ENCODE results near the gene SH3RF1. TPM values are rescaled to one million over a fixed set of nuclear protein-coding genes. Genes with fewer than 3 reads are reported as not detected.
"Not testable (repeated sequence)": the region's sequence is repeated elsewhere in the genome, so short reads cannot be mapped to it uniquely, and the experiment has no call there.

The SH3RF1 gene
- total RNA-seq, 1 donor from 2014 or later: 18.6 TPM

DNA sequence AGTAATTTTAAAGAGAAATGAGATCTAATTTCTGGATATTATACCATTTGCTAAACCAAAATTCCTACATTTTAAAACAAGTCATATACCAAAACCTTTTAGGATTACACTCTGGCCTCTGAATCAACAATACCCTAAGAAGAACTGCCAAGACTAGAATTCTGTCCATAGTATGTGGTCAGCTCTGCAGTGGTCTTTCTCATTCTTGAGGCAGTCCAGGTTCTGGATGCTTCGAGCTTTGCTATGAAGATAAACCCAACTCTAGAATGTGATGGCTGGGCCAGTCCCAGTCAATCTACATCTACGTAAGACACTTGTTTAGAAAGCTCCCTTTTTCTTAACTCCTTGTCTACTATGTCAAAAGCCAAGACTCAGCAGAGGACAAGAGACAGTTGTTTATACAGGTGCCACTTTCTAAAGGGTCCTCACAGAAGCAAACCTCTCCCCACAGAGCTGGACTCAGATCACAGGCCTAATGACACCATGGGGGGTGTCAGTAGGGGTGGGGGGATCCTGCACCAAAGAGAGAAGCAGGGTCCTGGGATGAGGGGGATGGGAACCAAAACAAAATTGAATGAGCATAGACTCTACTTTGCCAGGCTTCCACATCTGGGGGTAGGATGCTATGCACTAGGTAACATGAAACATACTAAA, 63.2 kb downstream of the SH3RF1 start:
- DNase-seq (ENCODE audit: low read depth, low spot score): no peak
- H3K4me1 Mint-ChIP-seq: peaks cover 41% of the 10 kb centered on the region
- H3K27ac Mint-ChIP-seq (ENCODE audit: unreplicated experiment): peak overlapping the region; percentile 57
- no peaks in the 10 kb centered on the region for H3K27me3 Mint-ChIP-seq (ENCODE audit: low read depth)
- H3K36me3 Mint-ChIP-seq (ENCODE audit: low read depth): peaks cover 8% of the 10 kb centered on the region
- no peak for TF ChIP-seq CTCF (conservative IDR thresholded peaks at IDR 0.05)
- H3K4me3 Mint-ChIP-seq: peak overlapping the region; percentile 61
- peaks cover 14% of the 10 kb centered on the region for H3K9me3 Mint-ChIP-seq

GRCh38 chr4:169205744-169206080, 65.0 kb downstream of the SH3RF1 start:
- no peak for DNase-seq (ENCODE audit: low read depth, low spot score)
- TF ChIP-seq CTCF (conservative IDR thresholded peaks at IDR 0.05): no peak
- peaks cover 8% of the 10 kb centered on the region for H3K9me3 Mint-ChIP-seq
- H3K27me3 Mint-ChIP-seq (ENCODE audit: low read depth): no peaks in the 10 kb centered on the region
- H3K4me1 Mint-ChIP-seq: peaks cover 53% of the 10 kb centered on the region
- H3K27ac Mint-ChIP-seq (ENCODE audit: unreplicated experiment): no peak overlapping the region
- H3K36me3 Mint-ChIP-seq (ENCODE audit: low read depth): peaks cover 5% of the 10 kb centered on the region
- H3K4me3 Mint-ChIP-seq: no peak overlapping the region

DNA sequence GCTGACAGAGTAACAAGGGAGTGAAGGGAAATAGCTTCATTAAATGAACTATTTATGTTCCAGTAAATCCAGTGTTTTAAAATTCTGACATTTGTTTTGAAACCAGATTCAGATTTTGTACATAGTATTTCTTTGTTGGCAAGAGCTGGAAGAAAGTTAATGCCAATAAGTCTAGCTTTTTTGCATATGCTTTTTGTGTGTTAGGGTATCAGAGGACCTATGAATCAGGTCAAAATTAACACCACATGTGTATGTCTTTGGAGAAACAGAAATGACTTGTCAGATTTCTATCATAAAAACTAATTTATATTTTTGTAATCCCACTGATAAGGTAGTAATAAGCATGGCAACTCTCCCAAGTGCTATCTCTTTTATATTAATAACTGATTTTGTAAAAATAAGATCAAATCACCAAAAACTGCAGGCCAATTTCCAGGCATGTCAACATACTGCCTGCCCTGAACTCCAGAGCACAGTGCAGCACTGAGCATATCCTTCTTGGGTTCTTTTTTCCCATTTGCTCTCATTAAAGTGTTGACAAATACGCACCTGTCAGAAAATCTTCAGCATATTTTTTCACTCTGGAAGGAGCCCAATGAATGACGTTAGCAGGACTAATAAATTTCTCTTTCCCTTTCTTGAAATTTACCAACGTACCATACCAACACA, 65.5 kb downstream of the SH3RF1 start:
- no peak for TF ChIP-seq CTCF (conservative IDR thresholded peaks at IDR 0.05)
- no peak overlapping the region for H3K4me3 Mint-ChIP-seq
- no peak overlapping the region for H3K27ac Mint-ChIP-seq (ENCODE audit: unreplicated experiment)
- peaks cover 3% of the 10 kb centered on the region for H3K36me3 Mint-ChIP-seq (ENCODE audit: low read depth)
- DNase-seq (ENCODE audit: low read depth, low spot score): no peak
- H3K9me3 Mint-ChIP-seq: peaks cover 8% of the 10 kb centered on the region
- peaks cover 53% of the 10 kb centered on the region for H3K4me1 Mint-ChIP-seq
- H3K27me3 Mint-ChIP-seq (ENCODE audit: low read depth): no peaks in the 10 kb centered on the region

- Mint-ChIP-seq H3K9me3 (peaks cover 2% of the 10 kb centered on the region), H3K36me3 (ENCODE audit: low read depth) (peaks cover 3% of the 10 kb centered on the region), H3K27ac (ENCODE audit: unreplicated experiment) (no peak overlapping the region), H3K27me3 (ENCODE audit: low read depth) (no peaks in the 10 kb centered on the region), H3K4me3 (no peak overlapping the region), H3K4me1 (peaks cover 51% of the 10 kb centered on the region)
- no peak for TF ChIP-seq CTCF (conservative IDR thresholded peaks at IDR 0.05)
- DNase-seq (ENCODE audit: low read depth, low spot score): no peak
Measured at GRCh38 chr4:169203891-169204290, 66.9 kb downstream of the SH3RF1 start.

- H3K9me3 Mint-ChIP-seq; H3K36me3 Mint-ChIP-seq (ENCODE audit: low read depth); H3K4me3 Mint-ChIP-seq: not testable (repeated sequence)
Measured at GRCh38 chr4:169203278-169203677, 67.5 kb downstream of the SH3RF1 start.

DNA sequence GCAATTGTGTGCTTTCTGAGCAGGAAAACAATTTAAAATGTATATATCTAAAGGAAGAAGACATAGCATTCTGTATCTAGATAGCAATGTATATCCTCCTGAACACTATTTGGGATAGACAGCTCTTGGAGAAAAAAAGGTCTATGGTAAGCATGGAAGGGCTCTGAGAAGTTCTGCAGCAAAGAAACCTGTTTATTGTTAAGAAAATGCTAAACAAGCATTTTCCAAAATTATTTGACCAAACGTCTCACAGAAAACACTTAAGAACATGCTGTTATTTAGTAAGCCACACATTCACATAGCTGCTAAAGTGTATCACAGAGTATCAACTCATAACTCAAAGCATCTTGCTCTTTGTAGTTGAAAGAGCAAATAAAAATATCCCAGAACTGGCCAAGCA, 67.9 kb downstream of the SH3RF1 start:
- H3K36me3 Mint-ChIP-seq (ENCODE audit: low read depth): no peaks in the 10 kb centered on the region
- H3K27ac Mint-ChIP-seq (ENCODE audit: unreplicated experiment): no peak overlapping the region
- peaks cover 46% of the 10 kb centered on the region for H3K4me1 Mint-ChIP-seq
- no peak overlapping the region for H3K4me3 Mint-ChIP-seq
- no peak for DNase-seq (ENCODE audit: low read depth, low spot score)
- no peaks in the 10 kb centered on the region for H3K27me3 Mint-ChIP-seq (ENCODE audit: low read depth)
- H3K9me3 Mint-ChIP-seq: no peaks in the 10 kb centered on the region
- TF ChIP-seq CTCF (conservative IDR thresholded peaks at IDR 0.05): no peak

More at GRCh38 chr4:169203278-169203677, 67.5 kb downstream of the SH3RF1 start:
- H3K27ac Mint-ChIP-seq (ENCODE audit: unreplicated experiment); H3K27me3 Mint-ChIP-seq (ENCODE audit: low read depth); DNase-seq (ENCODE audit: low read depth, low spot score): not testable (repeated sequence)
- peaks cover 50% of the 10 kb centered on the region for H3K4me1 Mint-ChIP-seq
